IPS-11a (cell line): ENCODE results near the gene EFCAB13.

Experiments used
- H3K4me3 ChIP-seq: one replicate; pipeline ENCODE4 v1.5.1; 2013; ENCODE audit warnings: low read depth, low read length, control low read depth

The EFCAB13 gene

DNA sequence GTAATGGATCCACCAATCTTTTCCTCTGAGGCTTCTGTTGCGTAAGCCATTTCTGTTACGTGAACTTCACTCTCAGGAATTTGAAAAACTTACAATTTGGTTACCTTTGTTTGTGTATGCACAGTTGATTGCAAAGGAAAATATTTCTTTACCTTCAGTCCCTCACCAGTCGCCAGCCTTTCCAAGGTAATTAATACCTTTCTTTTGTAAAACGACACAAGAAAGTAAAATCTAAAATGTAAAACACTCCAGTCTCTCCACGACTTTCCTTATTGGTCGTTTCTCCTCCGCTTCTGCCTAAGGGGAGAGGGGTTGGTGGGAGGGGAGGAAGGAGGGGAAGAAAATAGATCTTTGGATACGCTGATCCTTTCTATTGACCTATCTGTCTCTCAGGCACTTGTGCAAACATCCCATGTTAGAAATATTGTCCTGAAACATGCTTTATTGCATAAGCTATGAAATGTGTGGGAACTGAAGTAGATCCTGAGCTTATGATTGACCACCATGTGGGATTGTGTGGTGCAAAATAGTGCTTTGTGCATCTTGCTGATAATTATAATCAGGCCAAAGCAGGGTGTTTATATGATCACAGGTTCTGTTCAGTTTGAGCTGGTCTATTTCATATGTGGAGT, 32.4 kb upstream of the EFCAB13 start:
- no peak overlapping the region for H3K4me3 ChIP-seq

DNA sequence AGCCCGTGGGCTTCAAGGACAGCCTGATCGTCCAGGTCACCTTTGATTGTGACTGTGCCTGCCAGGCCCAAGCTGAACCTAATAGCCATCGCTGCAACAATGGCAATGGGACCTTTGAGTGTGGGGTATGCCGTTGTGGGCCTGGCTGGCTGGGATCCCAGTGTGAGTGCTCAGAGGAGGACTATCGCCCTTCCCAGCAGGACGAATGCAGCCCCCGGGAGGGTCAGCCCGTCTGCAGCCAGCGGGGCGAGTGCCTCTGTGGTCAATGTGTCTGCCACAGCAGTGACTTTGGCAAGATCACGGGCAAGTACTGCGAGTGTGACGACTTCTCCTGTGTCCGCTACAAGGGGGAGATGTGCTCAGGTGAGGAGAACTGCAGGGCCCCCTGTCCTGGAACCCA, 31.5 kb upstream of the EFCAB13 start:
- H3K4me3 ChIP-seq, result no peak overlapping the region

- no peak overlapping the region for H3K4me3 ChIP-seq
Measured at GRCh38 chr17:47295037-47295873, 28.5 kb upstream of the EFCAB13 start.

GRCh38 chr17:47295874-47296255, 27.9 kb upstream of the EFCAB13 start:
- H3K4me3 ChIP-seq, result no peak overlapping the region

- no peak overlapping the region for H3K4me3 ChIP-seq
Measured at GRCh38 chr17:47297661-47298400, 25.9 kb upstream of the EFCAB13 start.

GRCh38 chr17:47298712-47299111, 25.0 kb upstream of the EFCAB13 start:
- H3K4me3 ChIP-seq, result no peak overlapping the region

DNA sequence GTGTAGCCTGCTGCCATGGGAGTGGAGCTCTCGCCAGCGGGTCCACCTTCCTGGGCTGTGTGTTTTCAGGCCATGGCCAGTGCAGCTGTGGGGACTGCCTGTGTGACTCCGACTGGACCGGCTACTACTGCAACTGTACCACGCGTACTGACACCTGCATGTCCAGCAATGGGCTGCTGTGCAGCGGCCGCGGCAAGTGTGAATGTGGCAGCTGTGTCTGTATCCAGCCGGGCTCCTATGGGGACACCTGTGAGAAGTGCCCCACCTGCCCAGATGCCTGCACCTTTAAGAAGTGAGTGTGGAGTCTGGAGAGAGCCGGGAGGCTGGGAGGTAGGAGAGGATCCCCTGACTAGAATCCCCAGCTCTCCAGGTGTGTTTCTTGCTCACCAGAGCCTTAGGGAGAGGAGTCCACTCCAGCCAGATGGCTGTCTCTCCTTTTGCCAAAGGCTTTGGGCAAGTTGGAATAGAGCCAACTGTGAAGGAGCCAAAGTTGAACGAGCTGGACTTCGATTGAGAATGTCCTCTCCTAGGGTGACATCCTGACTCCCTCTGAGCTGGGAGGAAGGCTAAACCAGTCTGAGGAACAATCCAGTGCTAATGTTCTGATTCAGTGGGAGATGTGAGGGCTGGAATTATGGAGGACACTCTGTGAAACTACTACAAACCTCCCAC, 24.4 kb upstream of the EFCAB13 start:
- no peak overlapping the region for H3K4me3 ChIP-seq

DNA sequence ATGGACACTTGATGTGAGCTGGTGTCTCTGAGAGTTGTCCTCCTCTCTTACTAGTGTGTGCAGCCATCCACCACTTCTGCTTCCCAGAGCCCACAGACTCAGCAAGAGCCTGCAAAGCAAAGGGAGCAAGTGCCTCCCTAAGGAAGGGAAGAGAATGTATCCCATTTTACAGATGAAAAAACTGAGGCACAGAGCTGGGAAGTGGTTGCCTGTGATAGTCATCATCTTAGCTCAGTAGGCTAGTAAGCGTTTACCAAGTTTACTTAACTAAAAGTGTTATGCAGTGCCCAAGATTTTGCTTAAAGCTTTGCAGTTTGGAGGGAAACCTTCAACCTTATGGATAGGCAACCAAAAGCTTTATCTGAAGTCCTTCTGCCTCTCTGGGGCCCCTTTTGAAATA, 23.0 kb upstream of the EFCAB13 start:
- H3K4me3 ChIP-seq, result no peak overlapping the region

- H3K4me3 ChIP-seq, result no peak overlapping the region
Measured at GRCh38 chr17:47301161-47301560, 22.6 kb upstream of the EFCAB13 start.

DNA sequence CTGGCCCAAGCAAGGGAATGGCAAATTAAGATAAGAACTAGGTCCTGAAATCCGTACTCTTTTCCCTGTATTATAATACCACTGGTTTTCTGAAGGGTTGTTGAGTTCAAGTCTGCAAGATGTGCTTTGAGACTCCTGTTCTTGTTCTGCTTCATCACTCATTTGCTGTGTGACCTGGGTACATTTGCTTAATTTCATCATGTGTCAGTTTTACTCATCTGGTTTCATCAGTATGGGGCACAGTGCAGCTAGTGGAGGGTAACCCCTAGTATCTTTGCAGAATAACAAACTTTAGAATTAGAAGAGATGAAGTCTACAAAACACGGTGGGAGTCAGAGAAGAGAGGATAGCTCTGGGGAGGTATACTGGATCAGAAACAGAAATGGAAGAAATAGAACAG, 21.9 kb upstream of the EFCAB13 start:
- no peak overlapping the region for H3K4me3 ChIP-seq

DNA sequence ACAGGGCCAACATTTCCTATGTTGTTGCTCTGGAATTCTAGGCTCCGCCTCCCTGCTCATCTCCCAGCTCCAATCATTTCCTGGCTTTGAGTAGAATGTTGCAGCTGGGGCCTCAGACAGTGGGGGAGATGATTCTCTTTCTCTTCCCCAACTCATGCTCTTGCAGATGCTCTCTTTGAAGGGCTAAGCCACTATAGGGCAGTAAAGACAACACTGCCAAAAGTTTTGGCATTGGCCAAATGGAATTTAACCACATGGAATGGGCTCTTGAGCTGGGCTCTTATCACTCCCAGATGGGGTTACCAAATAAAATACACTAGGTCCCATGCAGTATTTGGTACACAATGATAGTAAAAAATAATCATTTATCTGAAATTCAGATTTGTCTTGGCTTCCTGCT, 19.6 kb upstream of the EFCAB13 start:
- H3K4me3 ChIP-seq, result no peak overlapping the region

DNA sequence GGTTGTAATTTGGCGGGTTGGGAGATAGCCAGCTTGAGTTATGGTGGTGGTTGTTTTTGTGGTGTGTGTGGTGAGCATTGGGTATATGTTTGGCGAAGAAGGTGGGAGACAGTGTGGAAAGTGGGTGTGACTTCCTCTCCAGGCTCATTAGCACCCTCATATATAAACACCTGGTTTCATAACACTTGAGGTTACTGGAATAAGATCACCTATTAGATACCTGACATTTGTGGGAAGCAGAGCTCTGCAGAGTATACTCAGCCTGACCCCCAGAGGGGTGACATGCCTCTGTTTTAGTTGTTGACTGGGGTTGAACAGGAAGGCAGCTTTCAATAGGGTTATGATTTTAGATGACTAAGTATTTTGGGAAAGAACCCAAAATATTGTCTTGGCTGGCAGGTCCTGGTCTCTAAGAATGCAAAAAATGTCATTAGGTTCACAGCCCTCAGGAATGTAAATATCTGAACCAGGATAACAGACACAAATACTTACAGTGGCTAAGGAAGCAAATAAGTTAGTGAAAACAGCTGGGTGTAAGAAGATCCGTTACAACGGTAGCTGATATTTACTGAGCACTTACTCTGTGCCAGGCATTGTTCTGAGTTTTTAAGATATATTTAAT, 18.3 kb upstream of the EFCAB13 start:
- no peak overlapping the region for H3K4me3 ChIP-seq

GRCh38 chr17:47310186-47310733, 13.5 kb upstream of the EFCAB13 start:
- no peak overlapping the region for H3K4me3 ChIP-seq

DNA sequence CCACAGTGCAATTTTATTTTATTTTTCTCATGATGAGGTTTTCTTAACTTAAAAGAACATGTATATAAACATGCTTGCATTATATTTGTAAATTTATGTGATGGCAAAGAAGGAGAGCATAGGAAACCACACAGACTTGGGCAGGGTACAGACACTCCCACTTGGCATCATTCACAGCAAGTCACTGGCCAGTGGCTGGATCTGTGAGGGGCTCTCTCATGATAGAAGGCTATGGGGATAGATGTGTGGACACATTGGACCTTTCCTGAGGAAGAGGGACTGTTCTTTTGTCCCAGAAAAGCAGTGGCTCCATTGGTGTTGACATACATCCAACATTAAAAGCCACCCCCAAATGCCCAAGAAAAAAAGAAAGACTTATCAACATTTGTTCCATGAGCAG, 12.3 kb upstream of the EFCAB13 start:
- no peak overlapping the region for H3K4me3 ChIP-seq

GRCh38 chr17:47315451-47316266, 8.1 kb upstream of the EFCAB13 start:
- no peak overlapping the region for H3K4me3 ChIP-seq

DNA sequence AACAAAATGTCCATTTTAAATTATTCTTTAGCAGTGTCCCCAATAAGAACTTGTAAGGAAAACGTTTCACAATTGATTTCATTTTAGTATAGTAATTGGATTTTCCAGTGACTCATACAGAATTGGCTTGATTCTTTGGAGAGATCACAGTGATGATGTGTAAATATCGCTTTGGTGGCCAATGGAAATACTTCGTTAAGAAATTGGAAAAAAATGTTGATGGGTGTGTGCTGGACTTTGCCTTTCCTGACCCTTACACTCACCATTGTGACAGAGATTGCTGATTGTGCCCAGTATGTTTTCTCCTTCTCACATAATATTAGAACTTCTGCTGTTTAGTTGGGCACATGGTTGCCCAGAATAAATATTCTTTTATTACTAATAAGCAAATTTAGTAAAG, 7.4 kb upstream of the EFCAB13 start:
- H3K4me3 ChIP-seq, result no peak overlapping the region

GRCh38 chr17:47317119-47317518, 6.6 kb upstream of the EFCAB13 start:
- H3K4me3 ChIP-seq, result no peak overlapping the region

DNA sequence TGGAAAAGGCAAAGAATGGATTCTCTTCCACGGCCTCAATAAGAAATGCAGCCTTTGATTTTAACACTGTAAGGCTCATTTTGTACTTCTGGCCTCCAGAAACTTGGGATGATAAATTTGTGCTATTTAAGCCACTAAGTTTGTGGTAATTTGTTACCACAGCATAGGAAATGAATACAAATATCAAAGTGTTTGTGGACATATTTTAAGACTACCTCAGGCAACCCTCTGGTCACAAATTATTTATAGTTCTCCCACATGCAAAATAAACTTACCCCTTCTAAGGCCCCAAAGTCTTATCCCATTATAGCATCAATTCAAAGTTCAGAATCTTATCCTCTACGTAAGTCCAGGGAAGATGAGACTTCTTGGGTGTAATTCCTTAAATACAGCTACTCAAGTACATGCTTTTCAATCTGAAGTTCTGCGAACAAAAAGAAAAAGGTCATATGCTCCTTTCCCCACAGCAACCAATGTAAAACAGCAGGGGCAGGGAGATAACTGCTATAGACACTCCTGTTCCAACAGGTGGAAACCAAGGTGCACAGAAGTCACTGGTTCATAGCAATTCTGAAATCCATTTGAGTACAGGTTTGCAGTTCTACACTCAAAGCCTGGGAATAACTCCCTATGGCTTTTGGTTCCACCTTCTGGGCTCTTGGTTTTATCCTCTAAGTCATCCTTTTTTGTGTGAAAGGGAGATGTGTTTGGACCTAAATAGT, 5.4 kb upstream of the EFCAB13 start:
- H3K4me3 ChIP-seq, result no peak overlapping the region

DNA sequence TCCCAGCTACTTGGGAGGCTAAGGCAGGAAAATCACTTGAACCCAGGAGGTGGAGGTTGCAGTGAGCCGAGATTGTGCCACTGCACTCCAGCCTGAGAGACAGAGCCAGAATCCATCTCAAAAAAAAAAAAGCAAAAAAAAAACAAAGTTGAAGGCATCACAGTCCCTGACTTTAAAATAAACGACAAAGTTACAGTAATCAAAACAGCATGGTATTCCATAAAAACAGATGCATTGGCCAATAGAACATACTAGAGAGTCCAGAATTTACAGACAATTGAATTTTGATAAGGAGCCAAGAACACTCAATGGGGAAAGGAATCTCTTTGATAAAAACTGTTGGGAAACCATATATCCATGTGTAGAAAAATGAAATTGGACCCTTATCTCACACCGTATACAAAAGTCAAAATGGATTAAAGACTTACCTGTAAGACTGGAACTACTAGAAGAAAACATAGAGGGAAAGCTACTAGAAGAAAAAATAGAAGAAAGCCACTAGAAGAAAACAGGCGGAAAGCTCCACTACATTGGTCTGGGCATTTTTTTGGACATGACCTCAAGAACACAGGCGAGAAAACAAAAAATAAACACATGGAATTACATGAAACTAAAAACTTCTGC, 2.8 kb upstream of the EFCAB13 start:
- H3K4me3 ChIP-seq, result no peak overlapping the region
